Neural cell (in vitro differentiated cells): Measurements from ENCODE around the gene ZFYVE28.

ENCODE experiments used
- EP300 ChIP-seq: fragments of 450-650 bp; conservative IDR thresholded peaks from 2 replicates; pipeline ENCODE4 v1.6.1; 2014; ENCODE audit warnings: antibody characterized with exemption, mild to moderate bottlenecking, moderate library complexity; ENCODE audit not compliant: poor library complexity, severe bottlenecking
- EZH2 ChIP-seq: fragments of 200-600, 300-800 bp; shearing (Covaris generic), sonication (generic); IDR thresholded peaks from 2 replicates; pipeline ENCODE4 v1.6.1; 2014; ENCODE audit warnings: antibody characterized with exemption, low read length, borderline replicate concordance, mild to moderate bottlenecking; ENCODE audit not compliant: insufficient read depth, poor library complexity, severe bottlenecking
- TF ChIP-seq, protein P1 (sequence below): fragments of 450-650 bp; IDR thresholded peaks from 2 replicates; pipeline ENCODE4 v1.5.1; 2014; ENCODE audit warnings: antibody characterized with exemption, mild to moderate bottlenecking, moderate library complexity; ENCODE audit not compliant: poor library complexity, severe bottlenecking
- TF ChIP-seq, protein P2 (sequence below): IDR thresholded peaks from 2 replicates; pipeline ENCODE4 v1.6.1; 2012; ENCODE audit warnings: borderline replicate concordance

DNA sequence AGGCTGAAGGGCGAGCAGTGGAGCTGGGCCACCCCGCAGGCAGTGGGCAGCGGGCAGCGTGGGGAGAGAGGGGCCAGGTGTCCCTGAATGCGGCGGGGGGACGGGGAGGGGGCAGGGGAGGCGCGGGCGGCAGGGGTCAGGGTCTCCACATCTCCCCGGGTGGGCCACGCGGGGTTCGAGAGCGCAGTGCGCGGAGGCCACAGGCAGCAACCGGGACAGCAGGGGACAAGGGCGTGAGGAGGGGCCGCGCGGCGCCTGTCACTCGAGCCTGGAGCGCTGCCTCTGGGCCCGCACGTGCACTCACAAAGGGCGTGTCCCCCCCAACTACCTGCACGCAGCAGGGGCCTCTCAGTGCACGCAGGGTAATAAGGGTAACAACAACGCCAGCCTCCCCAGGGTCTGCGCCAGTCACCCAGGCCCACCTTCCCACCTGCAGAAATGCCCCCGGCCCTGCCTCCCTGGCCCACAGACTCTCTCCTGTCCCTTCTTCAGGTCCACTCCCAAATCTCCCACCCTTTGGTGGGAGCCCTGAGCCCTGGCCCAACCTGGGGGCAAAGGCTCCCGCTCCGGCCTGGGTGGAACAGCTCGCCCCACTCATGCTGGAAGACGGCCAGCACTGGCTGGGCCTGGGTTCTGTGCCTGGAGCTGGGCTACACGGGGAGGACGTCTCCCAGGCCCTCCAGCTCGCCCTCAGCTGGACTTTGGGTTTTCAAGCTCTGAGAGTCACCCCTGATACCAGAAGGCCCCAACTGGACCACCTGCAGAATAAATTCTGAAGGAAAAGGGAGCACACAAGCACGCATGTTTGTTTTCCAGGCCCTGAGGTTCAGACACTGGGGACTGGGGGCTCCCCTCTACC, 53.2 kb downstream of the ZFYVE28 start:
- TF ChIP-seq, protein P1, sequence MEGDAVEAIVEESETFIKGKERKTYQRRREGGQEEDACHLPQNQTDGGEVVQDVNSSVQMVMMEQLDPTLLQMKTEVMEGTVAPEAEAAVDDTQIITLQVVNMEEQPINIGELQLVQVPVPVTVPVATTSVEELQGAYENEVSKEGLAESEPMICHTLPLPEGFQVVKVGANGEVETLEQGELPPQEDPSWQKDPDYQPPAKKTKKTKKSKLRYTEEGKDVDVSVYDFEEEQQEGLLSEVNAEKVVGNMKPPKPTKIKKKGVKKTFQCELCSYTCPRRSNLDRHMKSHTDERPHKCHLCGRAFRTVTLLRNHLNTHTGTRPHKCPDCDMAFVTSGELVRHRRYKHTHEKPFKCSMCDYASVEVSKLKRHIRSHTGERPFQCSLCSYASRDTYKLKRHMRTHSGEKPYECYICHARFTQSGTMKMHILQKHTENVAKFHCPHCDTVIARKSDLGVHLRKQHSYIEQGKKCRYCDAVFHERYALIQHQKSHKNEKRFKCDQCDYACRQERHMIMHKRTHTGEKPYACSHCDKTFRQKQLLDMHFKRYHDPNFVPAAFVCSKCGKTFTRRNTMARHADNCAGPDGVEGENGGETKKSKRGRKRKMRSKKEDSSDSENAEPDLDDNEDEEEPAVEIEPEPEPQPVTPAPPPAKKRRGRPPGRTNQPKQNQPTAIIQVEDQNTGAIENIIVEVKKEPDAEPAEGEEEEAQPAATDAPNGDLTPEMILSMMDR: no peak
- TF ChIP-seq EZH2: no peak
- TF ChIP-seq EP300: no peak
- TF ChIP-seq, protein P2, sequence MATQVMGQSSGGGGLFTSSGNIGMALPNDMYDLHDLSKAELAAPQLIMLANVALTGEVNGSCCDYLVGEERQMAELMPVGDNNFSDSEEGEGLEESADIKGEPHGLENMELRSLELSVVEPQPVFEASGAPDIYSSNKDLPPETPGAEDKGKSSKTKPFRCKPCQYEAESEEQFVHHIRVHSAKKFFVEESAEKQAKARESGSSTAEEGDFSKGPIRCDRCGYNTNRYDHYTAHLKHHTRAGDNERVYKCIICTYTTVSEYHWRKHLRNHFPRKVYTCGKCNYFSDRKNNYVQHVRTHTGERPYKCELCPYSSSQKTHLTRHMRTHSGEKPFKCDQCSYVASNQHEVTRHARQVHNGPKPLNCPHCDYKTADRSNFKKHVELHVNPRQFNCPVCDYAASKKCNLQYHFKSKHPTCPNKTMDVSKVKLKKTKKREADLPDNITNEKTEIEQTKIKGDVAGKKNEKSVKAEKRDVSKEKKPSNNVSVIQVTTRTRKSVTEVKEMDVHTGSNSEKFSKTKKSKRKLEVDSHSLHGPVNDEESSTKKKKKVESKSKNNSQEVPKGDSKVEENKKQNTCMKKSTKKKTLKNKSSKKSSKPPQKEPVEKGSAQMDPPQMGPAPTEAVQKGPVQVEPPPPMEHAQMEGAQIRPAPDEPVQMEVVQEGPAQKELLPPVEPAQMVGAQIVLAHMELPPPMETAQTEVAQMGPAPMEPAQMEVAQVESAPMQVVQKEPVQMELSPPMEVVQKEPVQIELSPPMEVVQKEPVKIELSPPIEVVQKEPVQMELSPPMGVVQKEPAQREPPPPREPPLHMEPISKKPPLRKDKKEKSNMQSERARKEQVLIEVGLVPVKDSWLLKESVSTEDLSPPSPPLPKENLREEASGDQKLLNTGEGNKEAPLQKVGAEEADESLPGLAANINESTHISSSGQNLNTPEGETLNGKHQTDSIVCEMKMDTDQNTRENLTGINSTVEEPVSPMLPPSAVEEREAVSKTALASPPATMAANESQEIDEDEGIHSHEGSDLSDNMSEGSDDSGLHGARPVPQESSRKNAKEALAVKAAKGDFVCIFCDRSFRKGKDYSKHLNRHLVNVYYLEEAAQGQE: no peak
